Activated CD8-positive, alpha-beta memory T cell treated with anti-CD3 and anti-CD28 coated beads, Interleukin-2, amount 10 ng/mL, durations not matched to agents 7 days and 5 days (primary cell): ENCODE results near the gene HIP1. TPM values are rescaled to one million over a fixed set of nuclear protein-coding genes. Genes with fewer than 3 reads are reported as not detected.
A peak's percentile ranks its signal among the peaks of the same experiment; 100 is the strongest.
"Not testable (repeated sequence)": the region's sequence is repeated elsewhere in the genome, so short reads cannot be mapped to it uniquely, and the experiment has no call there.

Experiments used
- ATAC-seq: fragments of 150-1000 bp; cut with Tn5 transposase; one replicate; pipeline ENCODE4 v1.10.0; 2021; ENCODE audit warnings: moderate library complexity
- CTCF ChIA-PET: fragments of 350-600 bp; sonication (Branson Sonifier 250); formaldehyde crosslinking; loops from one replicate; lab custom pipeline; 2021; ENCODE audit warnings: antibody characterized with exemption; lab: Charles Lee
- DNase-seq: peaks from one replicate; pipeline ENCODE4 v3.0.0-alpha.2; 2020
- H3K27ac Mint-ChIP-seq: one replicate; pipeline ENCODE4 v1.8.0; 2021; ENCODE audit warnings: mild to moderate bottlenecking, mixed read lengths
- H3K27me3 Mint-ChIP-seq: one replicate; pipeline ENCODE4 v1.8.0; 2021; ENCODE audit warnings: mixed read lengths
- H3K36me3 Mint-ChIP-seq: one replicate; pipeline ENCODE4 v1.8.0; 2021; ENCODE audit warnings: mild to moderate bottlenecking, mixed read lengths
- H3K4me1 Mint-ChIP-seq: one replicate; pipeline ENCODE4 v1.8.0; 2021; ENCODE audit warnings: mixed read lengths
- H3K4me3 Mint-ChIP-seq: one replicate; pipeline ENCODE4 v1.8.0; 2021; ENCODE audit warnings: mild to moderate bottlenecking, moderate library complexity, mixed read lengths
- H3K9me3 Mint-ChIP-seq: one replicate; pipeline ENCODE4 v1.8.0; 2022; ENCODE audit warnings: low read depth, mixed read lengths
- total RNA-seq, 2 experiments: library from RNA; stranded (reverse); gene quantifications; one replicate each; pipeline ENCODE4 v1.2.3, GENCODE V29; 2021

HIP1 gene
- total RNA-seq, 2 experiments from 2014 or later = 7.6 to 11.8 TPM

- H3K9me3 Mint-ChIP-seq = no peaks in the 10 kb centered on the region
- CTCF ChIA-PET = interaction anchor here (0.8 kb wide), 1 partner anchor 114 kb away, joined by 3 read pairs; no protein-coding TSS in a partner anchor
Observed at GRCh38 chr7:75647709-75648438, 90.9 kb downstream of the HIP1 start.

GRCh38 chr7:75646571-75647102 is 92.1 kb downstream of the HIP1 start:
- Mint-ChIP-seq H3K9me3 (no peaks in the 10 kb centered on the region), H3K4me1 (peaks cover 5% of the 10 kb centered on the region), H3K36me3 (no peaks in the 10 kb centered on the region), H3K4me3 (no peak overlapping the region), H3K27ac (no peak overlapping the region), H3K27me3 (no peaks in the 10 kb centered on the region)
- no peak for ATAC-seq
- no peak for DNase-seq
- CTCF ChIA-PET = no interaction called here

More at GRCh38 chr7:75647709-75648438, 90.9 kb downstream of the HIP1 start:
- H3K36me3 Mint-ChIP-seq = no peaks in the 10 kb centered on the region
- no peaks in the 10 kb centered on the region for H3K27me3 Mint-ChIP-seq
- DNase-seq (no peak), ATAC-seq (no peak)
- H3K4me1 Mint-ChIP-seq = peaks cover under 1% of the 10 kb centered on the region
- H3K4me3 Mint-ChIP-seq = no peak overlapping the region
- no peak overlapping the region for H3K27ac Mint-ChIP-seq

DNA sequence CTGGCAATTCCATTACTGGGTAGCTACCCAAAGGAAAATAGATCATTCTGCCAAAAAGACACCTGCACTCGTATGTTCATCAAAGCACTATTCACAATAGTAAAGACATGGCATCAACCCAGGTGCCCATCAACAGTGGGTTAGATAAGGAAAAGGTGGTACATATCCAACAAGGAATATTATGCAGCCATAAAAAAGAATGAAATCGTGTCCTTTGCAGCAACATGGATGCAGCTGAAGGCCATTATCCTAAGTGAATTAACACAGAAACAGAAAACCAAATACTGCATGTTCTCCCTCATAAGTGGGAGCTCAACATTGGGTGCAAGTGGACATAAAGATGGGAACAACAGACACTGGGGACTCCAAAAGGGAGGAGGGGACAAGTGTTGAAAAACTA is 93.2 kb downstream of the HIP1 start:
- peaks cover 5% of the 10 kb centered on the region for H3K4me1 Mint-ChIP-seq
- no peaks in the 10 kb centered on the region for H3K36me3 Mint-ChIP-seq
- H3K27ac Mint-ChIP-seq = no peak overlapping the region
- H3K4me3 Mint-ChIP-seq = no peak overlapping the region
- DNase-seq (no peak), ATAC-seq (no peak)
- CTCF ChIA-PET = interaction anchor here (1.2 kb wide), 1 partner anchor 114 kb away, joined by 3 read pairs; no protein-coding TSS in a partner anchor
- no peaks in the 10 kb centered on the region for H3K9me3 Mint-ChIP-seq
- H3K27me3 Mint-ChIP-seq = no peaks in the 10 kb centered on the region

- no peak overlapping the region for H3K4me3 Mint-ChIP-seq
- ATAC-seq (no peak), DNase-seq (no peak)
- H3K27me3 Mint-ChIP-seq = peaks cover 4% of the 10 kb centered on the region
- peaks cover 10% of the 10 kb centered on the region for H3K4me1 Mint-ChIP-seq
- H3K27ac Mint-ChIP-seq = no peak overlapping the region
- no peaks in the 10 kb centered on the region for H3K9me3 Mint-ChIP-seq
- CTCF ChIA-PET = interaction anchor here (1.2 to 1.3 kb wide), 2 partner anchors 115 to 118 kb away, joined by 3 to 5 read pairs; no protein-coding TSS in a partner anchor
- H3K36me3 Mint-ChIP-seq = no peaks in the 10 kb centered on the region
Observed at GRCh38 chr7:75644589-75644988, 94.2 kb downstream of the HIP1 start.

GRCh38 chr7:75642810-75643486 is 95.8 kb downstream of the HIP1 start:
- H3K36me3 Mint-ChIP-seq = no peaks in the 10 kb centered on the region
- ATAC-seq (peak; percentile 78), DNase-seq (peak; percentile 81)
- H3K4me1 Mint-ChIP-seq = peaks cover 14% of the 10 kb centered on the region
- no peak overlapping the region for H3K4me3 Mint-ChIP-seq
- CTCF ChIA-PET = no interaction called here
- H3K27me3 Mint-ChIP-seq = peaks cover 4% of the 10 kb centered on the region
- H3K27ac Mint-ChIP-seq = no peak overlapping the region
- no peaks in the 10 kb centered on the region for H3K9me3 Mint-ChIP-seq

DNA sequence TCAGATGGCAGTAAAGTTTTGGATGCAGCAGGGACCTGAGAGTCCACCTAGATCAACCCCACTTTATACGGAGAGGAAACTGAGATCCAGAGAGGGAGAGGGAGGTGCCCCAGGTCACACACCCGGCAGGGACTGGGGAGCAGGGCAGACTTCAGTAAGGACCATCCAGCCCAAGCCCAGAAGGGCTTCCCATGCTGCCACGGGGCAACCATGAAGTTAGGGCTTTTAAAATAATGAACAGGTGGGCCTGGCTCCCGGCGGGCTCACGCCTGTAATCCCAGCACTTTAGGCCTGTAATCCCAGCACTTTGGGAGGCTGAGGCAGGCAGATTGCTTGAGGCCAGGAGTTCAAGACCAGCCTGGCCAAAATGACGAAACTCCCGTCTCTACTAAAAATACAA is 98.5 kb downstream of the HIP1 start:
- no peak overlapping the region for H3K27ac Mint-ChIP-seq
- CTCF ChIA-PET = interaction anchor here (0.8 kb wide), 1 partner anchor 44 kb away, joined by 3 read pairs; no protein-coding TSS in a partner anchor
- peaks cover 4% of the 10 kb centered on the region for H3K27me3 Mint-ChIP-seq
- peaks cover 14% of the 10 kb centered on the region for H3K4me1 Mint-ChIP-seq
- DNase-seq (no peak), ATAC-seq (no peak)
- peak overlapping the region; percentile 80 for H3K4me3 Mint-ChIP-seq
- H3K9me3 Mint-ChIP-seq = no peaks in the 10 kb centered on the region
- no peaks in the 10 kb centered on the region for H3K36me3 Mint-ChIP-seq

GRCh38 chr7:75639886-75640190 is 98.9 kb downstream of the HIP1 start:
- Mint-ChIP-seq H3K36me3 (no peaks in the 10 kb centered on the region), H3K9me3 (no peaks in the 10 kb centered on the region), H3K27ac (no peak overlapping the region), H3K4me3 (peak overlapping the region; percentile 80), H3K4me1 (peaks cover 14% of the 10 kb centered on the region), H3K27me3 (peaks cover 4% of the 10 kb centered on the region)
- ATAC-seq (no peak), DNase-seq (no peak)
- CTCF ChIA-PET = interaction anchor here (0.8 kb wide), 1 partner anchor 44 kb away, joined by 3 read pairs; no protein-coding TSS in a partner anchor

DNA sequence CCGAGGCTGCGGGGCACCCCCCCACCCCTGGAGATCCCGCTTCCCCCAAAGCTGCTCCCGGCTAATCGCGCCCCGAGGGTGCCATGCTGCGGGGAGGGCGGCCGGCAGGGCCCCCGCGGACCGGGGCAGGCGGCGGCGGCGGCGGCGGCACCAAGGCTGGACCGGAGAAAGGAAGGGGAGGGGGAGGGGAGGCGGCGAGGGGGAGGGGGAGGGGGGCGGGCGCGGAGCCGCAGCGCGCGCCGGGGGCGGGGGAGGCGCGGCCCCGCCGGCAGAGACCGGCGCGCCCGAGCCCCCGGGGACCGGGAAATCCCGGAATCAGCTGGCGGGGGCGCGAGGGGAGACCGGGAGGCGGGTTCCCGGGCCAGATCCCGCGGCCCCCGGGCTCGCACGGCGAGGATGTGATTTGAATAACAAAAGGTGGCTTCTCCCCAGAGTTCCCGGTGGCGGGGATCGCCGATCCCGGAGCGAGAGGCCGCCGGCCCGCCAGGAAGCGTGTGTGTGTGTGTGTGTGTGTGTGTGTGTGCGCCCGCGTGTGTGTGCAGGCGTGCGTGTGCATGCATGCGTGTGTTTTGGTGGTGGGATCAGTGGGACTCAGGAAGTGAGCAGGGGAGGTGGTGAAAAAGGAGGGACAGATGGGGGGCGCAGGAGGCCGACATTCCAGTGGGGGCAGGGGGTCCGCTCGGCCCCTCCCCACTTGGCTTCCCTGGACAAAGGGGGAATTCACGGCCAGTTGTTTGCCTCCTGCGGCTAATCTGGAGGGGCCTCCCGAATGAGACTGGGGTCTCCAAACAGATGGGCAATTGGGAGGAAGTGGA is 99.5 kb downstream of the HIP1 start:
- ATAC-seq (peak; percentile 25), DNase-seq (peak; percentile 44)
- CTCF ChIA-PET = interaction anchor here (0.8 kb wide), 1 partner anchor 43 kb away, joined by 3 read pairs; no protein-coding TSS in a partner anchor
- Mint-ChIP-seq H3K27me3 (peaks cover 4% of the 10 kb centered on the region), H3K27ac (no peak overlapping the region), H3K36me3 (no peaks in the 10 kb centered on the region), H3K4me3 (peak overlapping the region; percentile 80), H3K9me3 (no peaks in the 10 kb centered on the region), H3K4me1 (peaks cover 14% of the 10 kb centered on the region)

- CTCF ChIA-PET = no interaction called here
- peaks cover 4% of the 10 kb centered on the region for H3K27me3 Mint-ChIP-seq
- DNase-seq = no peak
- H3K36me3 Mint-ChIP-seq = no peaks in the 10 kb centered on the region
- H3K27ac Mint-ChIP-seq = no peak overlapping the region
- ATAC-seq = peak; percentile 20
- H3K4me1 Mint-ChIP-seq = peaks cover 14% of the 10 kb centered on the region
- no peaks in the 10 kb centered on the region for H3K9me3 Mint-ChIP-seq
- peak overlapping the region; percentile 50 for H3K4me3 Mint-ChIP-seq
Observed at GRCh38 chr7:75638594-75639070, 100.1 kb downstream of the HIP1 start.

DNA sequence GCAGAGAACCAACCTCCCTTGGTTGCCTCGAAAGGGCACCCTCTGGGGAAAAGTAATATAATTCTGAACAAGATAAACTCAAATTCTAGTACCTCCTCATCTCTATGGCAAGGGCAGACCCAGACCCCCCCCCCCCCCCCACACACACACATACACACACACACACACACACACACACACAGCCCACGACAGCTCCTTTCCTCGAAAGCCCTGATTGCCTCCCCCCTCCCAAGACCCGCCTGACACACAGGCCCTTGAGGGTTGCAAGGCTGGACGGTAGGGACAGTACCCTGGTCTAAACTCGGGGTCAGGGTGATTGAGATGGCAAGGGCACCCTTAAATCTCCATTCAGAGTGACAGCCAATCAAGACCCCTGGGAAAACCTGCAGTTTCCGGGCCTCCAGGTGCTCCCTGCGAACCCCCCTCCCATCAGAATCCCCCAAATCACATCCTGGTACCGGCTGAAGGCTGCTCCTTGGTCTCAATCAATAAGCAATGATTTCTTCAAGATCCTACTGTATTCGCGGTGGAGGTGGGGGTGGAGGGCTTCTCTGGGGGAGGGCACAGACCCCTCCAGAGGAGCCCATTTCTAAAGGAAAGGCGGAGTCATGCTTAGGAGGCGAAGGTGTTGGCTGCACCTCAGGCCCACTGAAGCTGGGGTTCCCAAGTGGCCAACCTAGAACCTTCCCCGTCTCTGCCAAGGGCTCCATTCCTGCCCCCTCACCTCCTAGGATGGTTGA is 100.7 kb downstream of the HIP1 start:
- H3K4me1 Mint-ChIP-seq = peaks cover 14% of the 10 kb centered on the region
- no peaks in the 10 kb centered on the region for H3K36me3 Mint-ChIP-seq
- no peak for DNase-seq
- H3K27ac Mint-ChIP-seq = no peak overlapping the region
- no peak for ATAC-seq
- H3K9me3 Mint-ChIP-seq = no peaks in the 10 kb centered on the region
- H3K4me3 Mint-ChIP-seq = peak overlapping the region; percentile 50
- peaks cover 4% of the 10 kb centered on the region for H3K27me3 Mint-ChIP-seq
- CTCF ChIA-PET = no interaction called here

- H3K36me3 Mint-ChIP-seq = no peaks in the 10 kb centered on the region
- no peak overlapping the region for H3K27ac Mint-ChIP-seq
- ATAC-seq (no peak), DNase-seq (no peak)
- CTCF ChIA-PET = interaction anchor here (1.3 to 1.4 kb wide), 2 partner anchors 17 to 127 kb away, joined by 3 read pairs; no protein-coding TSS in a partner anchor
- H3K9me3 Mint-ChIP-seq = no peaks in the 10 kb centered on the region
- H3K4me1 Mint-ChIP-seq = peaks cover 9% of the 10 kb centered on the region
- no peak overlapping the region for H3K4me3 Mint-ChIP-seq
- H3K27me3 Mint-ChIP-seq = peaks cover 2% of the 10 kb centered on the region
Observed at GRCh38 chr7:75635036-75635435, 103.7 kb downstream of the HIP1 start.

- not testable (repeated sequence) for H3K4me3 Mint-ChIP-seq
Observed at GRCh38 chr7:75632587-75632986, 106.2 kb downstream of the HIP1 start.

More at GRCh38 chr7:75632587-75632986, 106.2 kb downstream of the HIP1 start:
- ATAC-seq, H3K9me3 Mint-ChIP-seq, DNase-seq, H3K36me3 Mint-ChIP-seq, H3K27ac Mint-ChIP-seq, CTCF ChIA-PET, H3K27me3 Mint-ChIP-seq, H3K4me1 Mint-ChIP-seq: not testable (repeated sequence)
